Heart right ventricle (tissue), 16 donors: ENCODE data around the gene ZFAND6. TPM values are rescaled to one million over a fixed set of nuclear protein-coding genes. Genes with fewer than 3 reads are reported as not detected.

ENCODE experiments used
- ATAC-seq, 8 donors: fragments of 200-7000 bp; cut with Tn5 transposase; one replicate each; pipeline ENCODE4 v1.9.1; 2020; ENCODE audit warnings: mild to moderate bottlenecking in 8 of 8, moderate library complexity in 8 of 8, moderate number of reproducible peaks in 1 of 8
- DNase-seq, 2 donors: peaks; one replicate each; pipeline ENCODE4 v3.0.0-alpha.2; 2020
- H3K27ac ChIP-seq, 10 donors: fragments of 200-600 bp; sonication (generic) in 2 of 10; one replicate each; pipeline versions ENCODE4 v1.5.0 to v1.8.0; 2020 to 2022; ENCODE audit warnings: mild to moderate bottlenecking in 3 of 10
- H3K27me3 ChIP-seq, 7 donors: fragments of 200-600 bp; one replicate each; pipeline ENCODE4 v1.8.0; 2021 to 2022; ENCODE audit warnings: mild to moderate bottlenecking in 2 of 7
- H3K36me3 ChIP-seq, 9 donors: fragments of 200-600 bp; sonication (generic) in 1 of 9; one replicate each; pipeline versions ENCODE4 v1.5.0 to v1.8.0; 2020 to 2022; ENCODE audit warnings: mild to moderate bottlenecking in 2 of 9
- H3K4me1 ChIP-seq, 9 donors: fragments of 200-600 bp; sonication (generic) in 1 of 9; one replicate each; pipeline versions ENCODE4 v1.5.0 to v1.8.0; 2020 to 2022; ENCODE audit warnings: mild to moderate bottlenecking in 4 of 9
- H3K4me3 ChIP-seq, 10 donors: fragments of 200-600 bp; sonication (generic) in 2 of 10; one replicate each; pipeline versions ENCODE4 v1.5.0 to v1.8.0; 2020 to 2022; ENCODE audit warnings: mild to moderate bottlenecking in 7 of 10, moderate library complexity in 2 of 10
- H3K9me3 ChIP-seq, 11 donors: fragments of 200-600 bp in 10 of 11; sonication (generic) in 2 of 11; one replicate each; pipeline versions ENCODE4 v1.5.0 to v1.8.0; 2013 to 2022; ENCODE audit warnings: mild to moderate bottlenecking in 2 of 11, control low read depth in 1 of 11, moderate library complexity in 1 of 11
- WGBS, 2 donors: extraction: QIAGEN DNeasy Blood & Tissue Kit; methylation state at CpG; one replicate each; pipeline ENCODE4 v1.1.7; 2013; ENCODE audit warnings: inconsistent platforms in 1 of 2; 5-methylcytosine and 5-hydroxymethylcytosine counted together
- intact Hi-C, 10 donors: fragments of 100-400 bp; cut with DNase I; formaldehyde crosslinking; loops; one replicate each; pipeline versions ENCODE4 v1.11.1 to v1.14.2; 2022
- polyA plus RNA-seq, 2 donors: library from polyadenylated mRNA; stranded (reverse); fragments of 200-250 nt; gene quantifications; one replicate each; pipeline ENCODE4 v1.2.3, GENCODE V29; 2013
- total RNA-seq, 10 donors: library from RNA; stranded (reverse); fragmentation: NEBNext Ultra II Directional in 3 of 10; extraction: Animal tissue kit (Norgen Biotek cat#: 25700) in 3 of 10; gene quantifications; one replicate each; pipeline versions ENCODE4 v1.2.1 to v1.2.4, GENCODE V29; 2021 to 2023
- TF ChIP-seq, protein P1 (sequence below), 9 donors: fragments of 200-600 bp; sonication (generic) in 2 of 9; IDR thresholded peaks; one replicate each; pipeline versions ENCODE4 v1.5.0 to v1.8.0; 2021 to 2022; ENCODE audit warnings: antibody characterized with exemption in 9 of 9, mild to moderate bottlenecking in 5 of 9, moderate library complexity in 1 of 9
- donor health status: Arrhythmogenic right ventricular cardiomyopathy.
- donor health status: ischemic (EF 13 %, LVEDD 7.1; RV severe dilation, severe dysfunction).
- donor health status: healthy with polysubstance abuse.
- donor health status: DM: no; HTN: yes; CAD: no.
- donor health status: DM: no; HTN: no; CAD: no.
- donor health status: ischemic (EF 25% LVEDD 6.9; RV normal size, moderate dysfunction).
- donor health status: ischemic (EF 25% LVEDD 5.7; RV mildly dilated, moderate dysfunction).
- donor health status: healthy.
- donor health status: DM: yes; HTN: yes; CAD: no.
- donor health status: Ischemic cardiomyopathy.
- donor health status: ischemic (EF 35%, LVEDD 5.7; RV mildly dilated, moderate dysfunction).
- donor health status: nonischemic (EF 11% LVEDD 7.7; RV severe dilation, severe dysfunction).
- donor health status: DM: yes; HTN: yes; CAD: no.
- donor health status: PGD.
- donor health status: ischemic (EF 29% LVEDD 5.4; RV normal size, mild dysfunction).
- donor health status: nonischemic (EF 23%, LVEDD 6.1; RV moderate dilation, normal function).

Gene ZFAND6
- total and polyA plus RNA-seq, 12 donors, result 34.5 to 89.5 (median 72.7) TPM

GRCh38 chr15:80072285-80072994, 13.0 kb downstream of the ZFAND6 start:
- intact Hi-C loops, result loop anchor here in 2 of 10 donors (5.0 kb wide), 2 partner anchors 80 to 150 kb away; partner anchors contain the start of gene FAH (in 1 of the 2)
- Histone ChIP-seq H3K27ac (peak overlapping the region in 4 of 10 donors; percentile 29 to 57 (median 56)), H3K9me3 (no peaks in the 10 kb centered on the region), H3K36me3 (no peaks in the 10 kb centered on the region), H3K4me1 (peaks cover 0 to 79% (median 51%) of the 10 kb centered on the region in 9 donors), H3K27me3 (no peaks in the 10 kb centered on the region), H3K4me3 (peak overlapping the region in 9 of 10 donors; percentile 25 to 60 (median 52))
- TF ChIP-seq, protein P1, sequence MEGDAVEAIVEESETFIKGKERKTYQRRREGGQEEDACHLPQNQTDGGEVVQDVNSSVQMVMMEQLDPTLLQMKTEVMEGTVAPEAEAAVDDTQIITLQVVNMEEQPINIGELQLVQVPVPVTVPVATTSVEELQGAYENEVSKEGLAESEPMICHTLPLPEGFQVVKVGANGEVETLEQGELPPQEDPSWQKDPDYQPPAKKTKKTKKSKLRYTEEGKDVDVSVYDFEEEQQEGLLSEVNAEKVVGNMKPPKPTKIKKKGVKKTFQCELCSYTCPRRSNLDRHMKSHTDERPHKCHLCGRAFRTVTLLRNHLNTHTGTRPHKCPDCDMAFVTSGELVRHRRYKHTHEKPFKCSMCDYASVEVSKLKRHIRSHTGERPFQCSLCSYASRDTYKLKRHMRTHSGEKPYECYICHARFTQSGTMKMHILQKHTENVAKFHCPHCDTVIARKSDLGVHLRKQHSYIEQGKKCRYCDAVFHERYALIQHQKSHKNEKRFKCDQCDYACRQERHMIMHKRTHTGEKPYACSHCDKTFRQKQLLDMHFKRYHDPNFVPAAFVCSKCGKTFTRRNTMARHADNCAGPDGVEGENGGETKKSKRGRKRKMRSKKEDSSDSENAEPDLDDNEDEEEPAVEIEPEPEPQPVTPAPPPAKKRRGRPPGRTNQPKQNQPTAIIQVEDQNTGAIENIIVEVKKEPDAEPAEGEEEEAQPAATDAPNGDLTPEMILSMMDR (IDR thresholded peaks at IDR 0.05), result no peak
- peak in 1 of 2 donors; percentile 51 for DNase-seq
- peak; percentile 88 to 99 (median 98) for ATAC-seq
- WGBS, 2 donors, result 0 to 3% methylated on average over 1 of the region's 1 CpG

DNA sequence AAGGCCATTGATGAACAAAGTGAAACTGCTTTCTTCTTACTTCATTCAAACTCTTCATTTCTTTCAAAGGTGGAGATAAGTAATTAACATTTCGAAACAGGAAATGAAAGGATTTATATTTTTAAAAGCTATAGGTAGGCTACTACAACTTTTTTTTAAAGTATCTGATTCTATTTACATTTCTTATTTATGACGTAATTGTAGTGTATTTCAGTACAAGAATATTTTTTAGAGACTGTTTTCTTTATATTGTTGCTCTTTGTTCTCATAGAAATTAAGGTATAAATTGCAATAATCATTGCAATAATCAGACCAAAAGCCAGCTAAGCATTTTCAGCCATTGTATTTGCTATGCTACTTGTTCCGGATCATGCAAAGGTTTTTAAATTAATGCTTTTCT, 13.7 kb downstream of the ZFAND6 start:
- Histone ChIP-seq H3K4me3 (peak overlapping the region in 8 of 10 donors; percentile 26 to 60 (median 52)), H3K36me3 (no peaks in the 10 kb centered on the region), H3K27ac (no peak overlapping the region), H3K9me3 (no peaks in the 10 kb centered on the region), H3K27me3 (no peaks in the 10 kb centered on the region), H3K4me1 (peaks cover 0 to 79% (median 51%) of the 10 kb centered on the region in 9 donors)
- DNase-seq (no peak), ATAC-seq (no peak)
- WGBS, 2 donors, result 41 to 47% methylated on average over 3 of the region's 3 CpGs
- intact Hi-C loops, result loop anchor here in 2 of 10 donors (5.0 kb wide), 2 partner anchors 79 to 151 kb away; partner anchors contain the start of gene FAH (in 1 of the 2)
- TF ChIP-seq, protein P1 (IDR thresholded peaks at IDR 0.05), result no peak

DNA sequence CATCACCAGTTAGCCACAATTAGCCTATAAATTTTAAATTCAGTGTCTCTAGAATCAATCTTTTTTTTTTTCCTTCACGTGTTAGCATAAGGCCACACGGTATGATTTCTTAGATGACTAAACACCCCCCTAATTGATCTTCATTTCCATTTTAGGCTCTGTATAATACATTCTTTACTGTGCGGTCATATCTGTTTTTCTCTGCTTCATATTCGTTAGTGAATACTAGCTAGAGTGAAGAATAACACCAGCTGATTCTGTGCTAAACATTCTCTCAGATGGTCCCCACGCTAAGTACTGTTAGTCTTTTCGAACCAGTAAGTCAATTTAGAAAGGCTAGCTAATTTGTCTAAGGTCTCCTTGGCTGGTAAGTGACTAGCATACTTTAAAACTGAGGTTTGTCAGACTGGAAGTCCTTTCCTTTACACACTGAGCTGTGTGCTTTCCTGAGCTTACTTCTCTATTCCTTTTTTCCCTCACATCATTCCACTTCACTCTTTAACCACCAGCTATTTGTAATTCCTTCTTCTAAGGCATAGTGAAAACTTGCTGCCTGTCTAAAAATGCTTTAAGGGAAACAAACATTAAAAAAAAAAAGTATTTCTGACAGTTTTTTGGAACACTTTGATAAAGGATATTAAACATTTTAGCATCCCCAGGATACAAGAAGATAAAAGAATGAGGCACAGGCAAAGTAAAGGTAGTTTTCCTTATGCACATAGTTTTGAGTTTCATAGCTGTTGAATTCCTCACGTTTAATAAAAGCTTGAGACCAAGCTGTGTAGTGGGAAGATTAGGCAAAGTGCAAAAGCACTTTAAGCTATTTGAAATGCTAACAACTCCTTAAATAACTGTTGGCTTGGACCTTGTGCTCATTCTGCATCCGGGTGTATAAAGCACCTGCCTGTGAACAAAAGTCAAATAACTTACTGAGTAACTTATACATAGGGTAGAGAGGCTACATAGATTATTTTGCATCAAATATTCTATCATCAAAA, 17.1 kb downstream of the ZFAND6 start:
- Histone ChIP-seq H3K4me1 (peaks cover 0 to 48% (median 31%) of the 10 kb centered on the region in 9 donors), H3K27ac (peak overlapping the region in 1 of 10 donors; percentile 18), H3K27me3 (no peaks in the 10 kb centered on the region), H3K4me3 (no peak overlapping the region), H3K36me3 (peaks cover 0 to 5% (median 0%) of the 10 kb centered on the region in 9 donors), H3K9me3 (no peaks in the 10 kb centered on the region)
- intact Hi-C loops, result no loop called here
- TF ChIP-seq, protein P1 (IDR thresholded peaks at IDR 0.05), result no peak
- DNase-seq (no peak), ATAC-seq (no peak)
- 56 to 59% methylated on average over 8 of the region's 8 CpGs for WGBS, 2 donors

GRCh38 chr15:80081390-80081789, 21.9 kb downstream of the ZFAND6 start:
- no peak for DNase-seq
- Histone ChIP-seq H3K27me3 (no peaks in the 10 kb centered on the region), H3K27ac (no peak overlapping the region), H3K36me3 (peaks cover 0 to 5% (median 0%) of the 10 kb centered on the region in 9 donors), H3K4me3 (no peak overlapping the region), H3K4me1 (peaks cover 0 to 11% (median 9%) of the 10 kb centered on the region in 9 donors), H3K9me3 (no peaks in the 10 kb centered on the region)
- intact Hi-C loops, result no loop called here
- peak in 1 of 8 donors; percentile 22 for ATAC-seq
- 87 to 91% methylated on average over 2 of the region's 2 CpGs for WGBS, 2 donors
- TF ChIP-seq, protein P1 (IDR thresholded peaks at IDR 0.05), result no peak
